GM10248 (cell line): Measurements from ENCODE around the gene GRB10.

Experiments
- CTCF ChIA-PET: fragments of 300-600 bp; sonication (Branson Sonifier 250); formaldehyde crosslinking; extraction: SDS; loops from one replicate; lab custom pipeline; 2021; ENCODE audit warnings: antibody characterized with exemption; lab: Yijun Ruan, JAX
- POLR2A ChIA-PET: fragments of 350-650 bp; sonication (Branson Sonifier 250); formaldehyde crosslinking; extraction: SDS; loops from one replicate; lab custom pipeline; 2020; ENCODE audit warnings: antibody characterized with exemption; lab: Yijun Ruan, JAX
- DNase-seq: peaks from one replicate; pipeline ENCODE4 v3.0.0; 2012; ENCODE audit errors: extremely low spot score
- CTCF ChIP-seq: IDR thresholded peaks from 2 replicates; pipeline ENCODE4 v1.5.1; 2012; ENCODE audit warnings: mild to moderate bottlenecking, low read depth; ENCODE audit errors: extremely low read depth, missing control alignments, control extremely low read depth

Gene GRB10

GRCh38 chr7:50782375-50783208 is at the start of gene GRB10:
Gene GRB10 (minus strand): TSS chr7:50782896. CDS start chr7:50732322, 50,574 bp downstream.
- CTCF ChIA-PET: no interaction called here
- no peak for TF ChIP-seq CTCF
- POLR2A ChIA-PET: interaction anchor here (0.6 kb wide), 1 partner anchor 256 kb away, joined by 4 read pairs; no protein-coding TSS in a partner anchor
- no peak for DNase-seq

- no peak for TF ChIP-seq CTCF
- CTCF ChIA-PET: interaction anchor here (1.1 kb wide), 1 partner anchor 18 kb away, joined by 3 read pairs; no protein-coding TSS in a partner anchor
- no peak for DNase-seq
- POLR2A ChIA-PET: no interaction called here
These were observed 46.1 kb upstream of the GRB10 start for GRCh38 chr7:50828801-50829200.

- ChIA-PET POLR2A (no interaction called here), CTCF (no interaction called here)
- DNase-seq: no peak
- TF ChIP-seq CTCF: no peak
These were observed 45.4 kb upstream of the GRB10 start for GRCh38 chr7:50828116-50828515.

- POLR2A ChIA-PET: no interaction called here
- CTCF ChIA-PET: no interaction called here
- DNase-seq: no peak
- TF ChIP-seq CTCF: no peak
These were observed 44.6 kb upstream of the GRB10 start for GRCh38 chr7:50827281-50827680.

DNA sequence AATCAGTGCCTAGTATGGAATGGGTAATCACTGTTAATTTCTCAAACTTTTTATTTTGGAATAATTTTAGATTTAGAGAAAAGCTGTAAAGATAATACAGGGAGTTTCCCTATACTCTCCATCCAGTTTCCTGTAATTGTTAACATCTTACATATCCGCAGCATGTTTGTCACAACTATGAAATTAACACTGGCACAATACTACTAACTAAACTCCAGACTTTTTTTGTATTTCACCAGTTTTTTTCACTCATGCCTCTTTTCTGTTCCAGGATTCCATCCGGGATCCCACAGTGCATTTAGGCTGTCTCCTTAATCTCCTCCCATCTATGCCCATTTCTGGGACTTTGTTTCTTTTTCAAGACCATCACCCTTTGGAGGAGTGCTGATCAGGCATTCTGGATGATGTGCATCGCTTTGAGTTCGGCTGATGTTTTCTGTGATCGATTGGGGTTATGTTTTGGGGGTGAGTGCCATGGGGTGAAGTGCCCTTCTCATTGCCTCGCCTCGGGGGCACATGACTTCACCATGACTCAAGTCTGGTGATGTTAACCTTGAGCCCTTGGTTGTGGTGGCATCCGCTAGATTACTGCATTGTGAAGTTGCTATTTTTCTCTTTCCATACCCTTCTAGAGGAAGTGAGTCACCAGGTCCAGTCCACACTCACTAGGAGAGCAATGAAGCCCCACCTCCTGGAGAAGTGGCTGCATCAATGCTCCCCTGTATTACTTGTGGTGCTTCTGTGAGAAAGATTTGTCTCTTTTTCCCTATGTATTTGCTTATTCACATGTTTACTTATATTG is 43.9 kb upstream of the GRB10 start:
- TF ChIP-seq CTCF: no peak
- ChIA-PET CTCF (no interaction called here), POLR2A (no interaction called here)
- DNase-seq: no peak

GRCh38 chr7:50825465-50825864 is 42.8 kb upstream of the GRB10 start:
- CTCF ChIA-PET: no interaction called here
- no peak for TF ChIP-seq CTCF
- no peak for DNase-seq
- POLR2A ChIA-PET: no interaction called here
